Stimulated activated CD4-positive, alpha-beta T cell treated with anti-CD3 and anti-CD28 coated beads, Interleukin-1b, Interleukin-23, amount 100 ng/mL, for 4 hours (primary cell): ENCODE results near the gene JAM3.
"Not testable (repeated sequence)": the region's sequence is repeated elsewhere in the genome, so short reads cannot be mapped to it uniquely, and the experiment has no call there.

Source experiments
- DNase-seq, 2 donors: peaks; one replicate each; pipeline ENCODE4 v3.0.0-alpha.2; 2020; ENCODE audit warnings: low read depth in 2 of 2

Gene JAM3

GRCh38 chr11:134178032-134178674 lies 109.3 kb downstream of the JAM3 start:
- no peak for DNase-seq

DNA sequence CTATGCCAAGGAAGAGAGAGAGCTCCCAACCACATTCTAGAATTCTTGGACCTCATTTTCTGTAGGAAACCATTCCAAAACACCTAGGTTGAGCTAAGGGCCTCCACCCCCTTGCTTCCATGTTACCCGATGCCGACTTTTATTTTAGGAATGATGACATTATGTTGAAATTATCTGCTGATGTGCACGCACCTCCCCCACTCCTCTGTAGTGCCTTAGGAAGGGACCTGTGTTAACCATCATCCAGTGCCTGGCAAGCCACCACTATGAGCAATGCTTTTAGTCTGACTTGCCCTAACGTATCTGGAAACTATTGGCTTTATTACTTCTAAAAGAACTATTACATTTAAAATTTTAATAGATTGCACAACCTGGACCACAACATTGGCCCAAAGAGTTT lies 112.8 kb downstream of the JAM3 start:
- DNase-seq, result no peak

- not testable (repeated sequence) for DNase-seq
Observed at GRCh38 chr11:134188092-134188491, 119.2 kb downstream of the JAM3 start.

GRCh38 chr11:134196756-134197155 lies 127.9 kb downstream of the JAM3 start:
- DNase-seq, result no peak

GRCh38 chr11:134199531-134199930 lies 130.7 kb downstream of the JAM3 start:
- no peak for DNase-seq

GRCh38 chr11:134200688-134201087 lies 131.8 kb downstream of the JAM3 start:
- DNase-seq, result no peak
